IMR-90 (cell line): ENCODE measurements around the gene C12orf56. TPM values are rescaled to one million over a fixed set of nuclear protein-coding genes. Genes with fewer than 3 reads are reported as not detected.

Source experiments
- ATAC-seq: fragments of 200-7000 bp; cut with Tn5 transposase; 2 replicates; pipeline ENCODE4 v1.9.1; 2020; ENCODE audit warnings: low read depth, mild to moderate bottlenecking, moderate library complexity
- BruUV-seq: library from RNA; stranded (reverse); fragments of 400-500 nt; replicated peaks from 2 replicates; lab custom pipeline; 2021; lab: Mats Ljungman, UMichigan
- CTCF ChIA-PET: fragments of 300-600 bp; formaldehyde crosslinking; extraction: SDS; loops from one replicate; lab custom pipeline; 2021; ENCODE audit warnings: antibody characterized with exemption; lab: Yijun Ruan, JAX
- POLR2A ChIA-PET: fragments of 300-600 bp; sonication (Branson Sonifier 250); formaldehyde crosslinking; loops from one replicate; lab custom pipeline; 2022; ENCODE audit warnings: antibody characterized with exemption; ENCODE audit not compliant: unreplicated experiment; lab: Charles Lee
- DNase-seq: peaks from one replicate; pipeline ENCODE4 v3.0.0; 2013
- H2AFZ ChIP-seq: replicated peaks from 2 replicates; pipeline ENCODE3; 2013; ENCODE audit warnings: low read length, mild to moderate bottlenecking; ENCODE audit not compliant: poor library complexity
- H2AK5ac ChIP-seq: 2 replicates; pipeline ENCODE4 v1.6.1; 2013; ENCODE audit warnings: low read depth, low read length, inconsistent platforms
- H2AK9ac ChIP-seq: replicated peaks from 2 replicates; pipeline ENCODE3; 2013; ENCODE audit warnings: mild to moderate bottlenecking, low read depth, low read length, moderate library complexity; ENCODE audit not compliant: poor library complexity
- H2BK120ac ChIP-seq: 2 replicates; pipeline ENCODE4 v1.6.1; 2013; ENCODE audit warnings: low read depth, low read length, inconsistent platforms
- H2BK15ac ChIP-seq: 3 replicates; pipeline ENCODE4 v1.6.1; 2013; ENCODE audit warnings: low read depth, low read length, inconsistent platforms
- H2BK20ac ChIP-seq: 2 replicates; pipeline ENCODE4 v1.6.1; 2013; ENCODE audit warnings: low read depth, mild to moderate bottlenecking, inconsistent platforms, low read length, moderate library complexity
- H2BK5ac ChIP-seq: 2 replicates; pipeline ENCODE4 v1.6.1; 2013; ENCODE audit warnings: mild to moderate bottlenecking, low read depth, low read length, inconsistent platforms; ENCODE audit not compliant: poor library complexity, severe bottlenecking
- H3K14ac ChIP-seq: replicated peaks from 2 replicates; pipeline ENCODE4 v1.6.1; 2013; ENCODE audit warnings: low read depth, low read length, inconsistent platforms
- H3K18ac ChIP-seq: 2 replicates; pipeline ENCODE4 v1.6.1; 2013; ENCODE audit warnings: low read depth, low read length, control low read depth
- H3K23ac ChIP-seq: 2 replicates; pipeline ENCODE4 v1.6.1; 2013; ENCODE audit warnings: low read depth, low read length, inconsistent platforms
- H3K27ac ChIP-seq: 2 replicates; pipeline ENCODE4 v1.5.1; 2013; ENCODE audit warnings: mild to moderate bottlenecking, control low read depth, low read length; ENCODE audit not compliant: insufficient read depth
- H3K27me3 ChIP-seq: 2 replicates; pipeline ENCODE4 v1.6.1; 2013; ENCODE audit warnings: low read length; ENCODE audit not compliant: control insufficient read depth, insufficient read depth
- H3K36me3 ChIP-seq: 2 replicates; pipeline ENCODE4 v1.6.1; 2013; ENCODE audit warnings: low read length, mixed read lengths; ENCODE audit not compliant: control insufficient read depth, insufficient read depth
- H3K4ac ChIP-seq: 2 replicates; pipeline ENCODE4 v1.6.1; 2013; ENCODE audit warnings: low read depth, low read length, inconsistent platforms
- H3K4me1 ChIP-seq: 2 replicates; pipeline ENCODE4 v1.6.1; 2013; ENCODE audit warnings: low read length, mixed read lengths; ENCODE audit not compliant: control insufficient read depth, insufficient read depth
- H3K4me2 ChIP-seq: 2 replicates; pipeline ENCODE4 v1.6.1; 2013; ENCODE audit warnings: low read depth, mild to moderate bottlenecking, control low read depth, low read length, moderate library complexity
- H3K4me3 ChIP-seq: 2 replicates; pipeline ENCODE4 v1.5.1; 2013; ENCODE audit warnings: low read depth, mild to moderate bottlenecking, control low read depth, low read length, moderate library complexity; ENCODE audit not compliant: insufficient read depth
- H3K56ac ChIP-seq: 2 replicates; pipeline ENCODE4 v1.6.1; 2013; ENCODE audit warnings: low read length, inconsistent platforms; ENCODE audit not compliant: insufficient read depth; ENCODE audit errors: extremely low read depth
- H3K79me1 ChIP-seq, 2 experiments: 2 replicates each; pipeline ENCODE4 v1.6.1; 2013; ENCODE audit warnings: low read length in 2 of 2, inconsistent platforms in 1 of 2, low read depth in 1 of 2
- H3K9ac ChIP-seq: 2 replicates; pipeline ENCODE4 v1.6.1; 2013; ENCODE audit warnings: low read depth, low read length, control low read depth
- H3K9me1 ChIP-seq: 2 replicates; pipeline ENCODE4 v1.6.1; 2013; ENCODE audit warnings: low read length, inconsistent platforms; ENCODE audit not compliant: insufficient read depth
- H3K9me3 ChIP-seq: 2 replicates; pipeline ENCODE4 v1.6.1; 2013; ENCODE audit warnings: low read length; ENCODE audit not compliant: control insufficient read depth, insufficient read depth
- H4K20me1 ChIP-seq: 2 replicates; pipeline ENCODE4 v1.6.1; 2013; ENCODE audit warnings: low read length, inconsistent platforms; ENCODE audit not compliant: insufficient read depth
- H4K5ac ChIP-seq: 2 replicates; pipeline ENCODE4 v1.6.1; 2013; ENCODE audit warnings: mild to moderate bottlenecking, low read depth, low read length, control low read depth
- H4K8ac ChIP-seq, 2 experiments: 2 replicates each; pipeline ENCODE4 v1.6.1; 2013; ENCODE audit warnings: low read depth in 2 of 2, low read length in 2 of 2, control low read depth in 1 of 2, inconsistent platforms in 1 of 2
- H4K91ac ChIP-seq: 2 replicates; pipeline ENCODE4 v1.6.1; 2013; ENCODE audit warnings: low read depth, low read length, inconsistent platforms; ENCODE audit not compliant: insufficient read depth
- BHLHE40 ChIP-seq: fragments of 150-350 bp; IDR thresholded peaks from 2 replicates; pipeline ENCODE4 v1.6.1; 2016; ENCODE audit warnings: mild to moderate bottlenecking, low read depth, low read length
- CHD1 ChIP-seq: IDR thresholded peaks from 2 replicates; pipeline ENCODE4 v1.6.1; 2012; ENCODE audit warnings: low read depth, low read length, improper control_type of control experiment
- MAZ ChIP-seq: IDR thresholded peaks from 2 replicates; pipeline ENCODE4 v1.6.1; 2012; ENCODE audit warnings: low read depth, mild to moderate bottlenecking, low read length, improper control_type of control experiment, moderate library complexity, borderline replicate concordance
- MXI1 ChIP-seq: IDR thresholded peaks from 2 replicates; pipeline ENCODE4 v1.6.1; 2012; ENCODE audit warnings: low read depth, mild to moderate bottlenecking, low read length, moderate library complexity, borderline replicate concordance
- RAD21 ChIP-seq: IDR thresholded peaks from 2 replicates; pipeline ENCODE4 v1.6.1; 2012; ENCODE audit warnings: low read length, improper control_type of control experiment
- RFX5 ChIP-seq: IDR thresholded peaks from 2 replicates; pipeline ENCODE4 v1.8.0; 2012; ENCODE audit warnings: low read depth, mild to moderate bottlenecking, low read length, moderate library complexity
- SMC3 ChIP-seq: fragments of 150-350 bp; IDR thresholded peaks from 2 replicates; pipeline ENCODE4 v1.6.1; 2016; ENCODE audit warnings: low read depth, mild to moderate bottlenecking, antibody characterized with exemption, low read length, moderate library complexity
- WGBS, 2 experiments: methylation state at CpG; one replicate each; pipeline versions ENCODE4 v1.1.5 to v1.1.7; 2013; ENCODE audit warnings: missing lambda C conversion rate in 2 of 2; ENCODE audit not compliant: insufficient read length in 1 of 2; ENCODE audit errors: extremely low coverage in 2 of 2; 5-methylcytosine and 5-hydroxymethylcytosine counted together
- dilution Hi-C: fragments of 300-500 bp; cut with HindIII; formaldehyde crosslinking; loops from one replicate; pipeline ENCODE4 v1.14.3; 2018; ENCODE audit warnings: low sequenced_read_pairs; ENCODE audit not compliant: unreplicated experiment
- in situ Hi-C: fragments of 300-500 bp; cut with MboI; formaldehyde crosslinking; loops from 3 replicates; pipeline ENCODE4 v1.14.3; 2019; ENCODE audit warnings: low sequenced_read_pairs, inconsistent platforms, mixed read lengths
- intact Hi-C: fragments of 100-400 bp; cut with micrococcal nuclease; formaldehyde crosslinking; loops from 2 replicates; pipeline ENCODE4 v1.10.0; 2022
- polyA plus RNA-seq, 3 experiments: library from polyadenylated mRNA; depleted of rRNA; stranded (reverse); fragments of >200 nt; gene quantifications; 2 replicates each; pipeline ENCODE4 v1.2.3, GENCODE V29; 2012; ENCODE audit warnings: low replicate concordance in 1 of 3
- total RNA-seq: library from RNA; depleted of rRNA; stranded (reverse); fragments of >200 nt; gene quantifications from 2 replicates; pipeline ENCODE4 v1.2.3, GENCODE V29; 2012
- TF ChIP-seq, protein P1 (sequence below): fragments of 150-350 bp; IDR thresholded peaks from 2 replicates; pipeline ENCODE4 v1.6.1; 2017; ENCODE audit warnings: mild to moderate bottlenecking, antibody characterized with exemption, low read length, low read depth
- TF ChIP-seq, protein P2 (sequence below): fragments of 150-350 bp; IDR thresholded peaks from 2 replicates; pipeline ENCODE4 v1.6.1; 2016; ENCODE audit warnings: low read depth, mild to moderate bottlenecking, low read length, moderate library complexity, borderline replicate concordance

The C12orf56 gene
- total and polyA plus RNA-seq, 2 of the 4 experiments (the other 2 are of a cell fraction): 0.09 TPM; not detected in 1

DNA sequence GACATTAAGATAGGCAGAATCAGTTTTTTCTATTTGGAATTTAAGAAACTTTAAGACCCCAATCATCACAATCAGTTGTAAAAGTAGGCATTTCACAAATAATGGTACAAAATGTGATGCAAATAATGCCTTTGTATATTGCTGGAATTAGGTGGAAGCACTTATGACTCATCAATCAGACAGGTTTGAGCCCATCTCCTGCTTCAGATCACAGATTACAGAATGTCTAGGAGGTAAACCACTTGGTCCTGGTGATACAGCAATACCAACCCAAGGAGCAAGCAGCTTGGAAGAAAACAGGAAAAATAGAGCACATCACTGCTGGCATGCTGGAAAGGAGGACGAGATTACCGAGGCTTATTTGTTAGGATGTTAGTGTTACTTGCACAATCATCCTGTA lies 57.6 kb downstream of the C12orf56 start:
- Histone ChIP-seq H3K9me1 (no peaks in the 10 kb centered on the region), H2BK20ac (no peak overlapping the region), H3K18ac (no peak overlapping the region), H4K8ac (no peak overlapping the region), H3K9me3 (no peaks in the 10 kb centered on the region), H3K4me2 (no peak overlapping the region), H2BK120ac (no peak overlapping the region), H3K36me3 (no peaks in the 10 kb centered on the region), H3K4me3 (no peak overlapping the region), H3K79me1 (no peaks in the 10 kb centered on the region), H2BK5ac (no peak overlapping the region), H3K4me1 (no peaks in the 10 kb centered on the region), H2BK15ac (no peak overlapping the region), H3K27me3 (peaks cover 3% of the 10 kb centered on the region), H4K20me1 (no peaks in the 10 kb centered on the region), H3K4ac (no peak overlapping the region), H3K14ac (no peak overlapping the region), H3K9ac (no peak overlapping the region), H2AK9ac (no peak overlapping the region), H2AFZ (no peak overlapping the region), H4K5ac (no peak overlapping the region), H3K56ac (no peak overlapping the region), H3K23ac (no peak overlapping the region), H2AK5ac (no peak overlapping the region), H4K91ac (no peak overlapping the region), H3K27ac (no peak overlapping the region)
- ChIA-PET CTCF (no interaction called here), POLR2A (no interaction called here)
- in situ Hi-C loops (loop anchor here (25.0 kb wide), 1 partner anchor 921 kb away; no protein-coding TSS in a partner anchor), intact Hi-C loops (no loop called here), dilution Hi-C loops (no loop called here)
- BruUV-seq: no TSS peak
- no peak for DNase-seq
- no CpG with 5 or more reads among the region's 2 CpGs for WGBS, 2 experiments
- no peak for ATAC-seq
- no peak for TF ChIP-seq MAZ
- TF ChIP-seq RAD21: no peak
- no peak for TF ChIP-seq RFX5
- no peak for TF ChIP-seq BHLHE40
- no peak for TF ChIP-seq CHD1
- no peak for TF ChIP-seq MXI1
- no peak for TF ChIP-seq SMC3
- TF ChIP-seq, protein P1, sequence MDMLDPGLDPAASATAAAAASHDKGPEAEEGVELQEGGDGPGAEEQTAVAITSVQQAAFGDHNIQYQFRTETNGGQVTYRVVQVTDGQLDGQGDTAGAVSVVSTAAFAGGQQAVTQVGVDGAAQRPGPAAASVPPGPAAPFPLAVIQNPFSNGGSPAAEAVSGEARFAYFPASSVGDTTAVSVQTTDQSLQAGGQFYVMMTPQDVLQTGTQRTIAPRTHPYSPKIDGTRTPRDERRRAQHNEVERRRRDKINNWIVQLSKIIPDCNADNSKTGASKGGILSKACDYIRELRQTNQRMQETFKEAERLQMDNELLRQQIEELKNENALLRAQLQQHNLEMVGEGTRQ: no peak
- TF ChIP-seq, protein P2, sequence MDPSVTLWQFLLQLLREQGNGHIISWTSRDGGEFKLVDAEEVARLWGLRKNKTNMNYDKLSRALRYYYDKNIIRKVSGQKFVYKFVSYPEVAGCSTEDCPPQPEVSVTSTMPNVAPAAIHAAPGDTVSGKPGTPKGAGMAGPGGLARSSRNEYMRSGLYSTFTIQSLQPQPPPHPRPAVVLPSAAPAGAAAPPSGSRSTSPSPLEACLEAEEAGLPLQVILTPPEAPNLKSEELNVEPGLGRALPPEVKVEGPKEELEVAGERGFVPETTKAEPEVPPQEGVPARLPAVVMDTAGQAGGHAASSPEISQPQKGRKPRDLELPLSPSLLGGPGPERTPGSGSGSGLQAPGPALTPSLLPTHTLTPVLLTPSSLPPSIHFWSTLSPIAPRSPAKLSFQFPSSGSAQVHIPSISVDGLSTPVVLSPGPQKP: no peak
